Stimulated activated CD4-positive, alpha-beta T cell treated with anti-CD3 and anti-CD28 coated beads, TNF-alpha, amount 100 ng/mL, for 4 hours (primary cell): ENCODE results near the gene HECTD4.

Experiments
- DNase-seq, 3 experiments: peaks; one replicate each; pipeline ENCODE4 v3.0.0-alpha.2; 2020; ENCODE audit warnings: low read depth in 3 of 3

HECTD4 gene

GRCh38 chr12:112179341-112179740 lies 202.9 kb downstream of the HECTD4 start:
- DNase-seq = no peak

GRCh38 chr12:112178796-112179195 lies 203.4 kb downstream of the HECTD4 start:
- no peak for DNase-seq

- DNase-seq = no peak
These were observed 205.8 kb downstream of the HECTD4 start for GRCh38 chr12:112176321-112177010.

GRCh38 chr12:112175361-112176155 lies 206.7 kb downstream of the HECTD4 start:
- no peak for DNase-seq

- DNase-seq = no peak
These were observed 209.5 kb downstream of the HECTD4 start for GRCh38 chr12:112172556-112173324.

- DNase-seq = no peak
These were observed 211.1 kb downstream of the HECTD4 start for GRCh38 chr12:112170971-112171596.

- no peak for DNase-seq
These were observed 211.9 kb downstream of the HECTD4 start for GRCh38 chr12:112170376-112170775.

- DNase-seq = no peak
These were observed 212.3 kb downstream of the HECTD4 start for GRCh38 chr12:112169966-112170365.

- no peak for DNase-seq
These were observed 212.9 kb downstream of the HECTD4 start for GRCh38 chr12:112169161-112169872.

- DNase-seq = no peak
These were observed 213.7 kb downstream of the HECTD4 start for GRCh38 chr12:112168561-112168971.

- DNase-seq = no peak
These were observed 214.3 kb downstream of the HECTD4 start for GRCh38 chr12:112167718-112168525.

- no peak for DNase-seq
These were observed 215.2 kb downstream of the HECTD4 start for GRCh38 chr12:112167031-112167461.

GRCh38 chr12:112166051-112167015 lies 215.9 kb downstream of the HECTD4 start:
- DNase-seq = no peak

GRCh38 chr12:112165624-112166023 lies 216.6 kb downstream of the HECTD4 start:
- no peak for DNase-seq

GRCh38 chr12:112164011-112164660 lies 218.1 kb downstream of the HECTD4 start:
- no peak for DNase-seq

GRCh38 chr12:112163471-112163991 lies 218.7 kb downstream of the HECTD4 start:
- no peak for DNase-seq

GRCh38 chr12:112163056-112163455 lies 219.2 kb downstream of the HECTD4 start:
- no peak for DNase-seq

GRCh38 chr12:112162241-112162790 lies 219.9 kb downstream of the HECTD4 start:
- DNase-seq = no peak
